ENCODE data around the gene PLXNA2.
A peak's percentile ranks its signal among the peaks of the same experiment; 100 is the strongest.

PLXNA2 gene

DNA sequence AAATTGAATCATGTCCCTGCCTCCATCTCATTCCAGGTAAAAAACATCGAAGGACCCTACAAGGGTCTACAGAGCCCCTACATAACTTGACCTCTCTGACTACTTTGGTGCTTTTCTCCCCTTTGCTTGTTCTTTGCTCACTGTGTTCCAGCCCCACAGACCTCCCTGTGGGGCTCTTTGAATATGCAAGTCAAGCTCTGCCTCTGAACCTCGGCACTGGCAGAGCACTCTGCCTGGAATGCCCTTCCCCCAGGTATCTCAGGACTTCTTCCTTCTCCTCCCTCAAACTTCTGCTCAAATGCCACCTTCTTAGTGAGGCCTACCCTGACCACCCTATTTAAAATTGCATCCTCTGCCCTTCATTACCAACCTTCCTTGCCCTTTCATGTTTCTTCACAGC is 245.5 kb downstream of the PLXNA2 start:
- CTCF ChIA-PET: interaction anchor here (1.0 to 1.7 kb wide), 7 partner anchors 8 to 168 kb away, joined by 3 to 9 read pairs (median 4); no protein-coding TSS in a partner anchor

DNA sequence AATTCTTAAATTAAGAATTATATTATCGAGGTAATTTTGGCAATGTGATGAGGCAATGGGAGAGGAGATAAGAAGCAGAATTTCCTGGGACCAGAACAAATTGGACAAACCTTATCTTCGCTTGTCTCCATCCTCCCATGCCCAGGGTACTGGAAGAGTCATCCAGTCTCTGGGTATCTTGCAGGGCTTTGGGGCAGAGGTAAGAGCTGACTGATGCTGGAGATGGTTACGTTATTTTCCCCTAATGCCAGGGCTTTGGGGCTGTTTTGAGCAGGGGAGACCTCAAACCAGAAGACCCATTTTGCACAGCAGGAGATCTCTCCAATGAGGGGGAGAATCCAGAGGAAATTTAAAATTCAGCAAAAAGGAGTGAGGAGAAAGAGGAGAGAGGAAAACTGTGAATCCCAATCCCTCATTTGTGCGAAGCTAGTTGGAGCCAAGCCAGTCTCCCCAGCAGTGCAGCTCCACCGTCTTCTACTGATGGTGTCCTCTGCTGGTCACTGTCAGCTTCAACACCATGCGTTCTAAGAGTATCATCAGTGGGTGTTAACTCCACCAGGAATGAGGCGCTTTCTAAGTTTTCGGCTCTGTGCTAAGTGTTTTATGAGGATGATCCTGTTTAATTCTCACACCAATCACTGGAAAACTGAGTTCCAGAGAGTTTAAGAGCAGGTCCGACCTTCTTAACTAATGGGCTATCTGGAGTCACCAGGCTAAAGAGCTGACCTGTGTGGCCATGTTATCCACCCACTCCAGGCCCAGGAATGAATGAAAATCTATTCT is 246.5 kb downstream of the PLXNA2 start:
- POLR2A ChIA-PET: no interaction called here
- Histone ChIP-seq H3K9me3 (ENCODE audit: control extremely low read depth in 1 of 5, control insufficient read depth in 4 of 5, insufficient read depth in 2 of 5, low read depth in 1 of 5, low read length in 4 of 5) (peaks cover 0 to 10% (median 0%) of the 10 kb centered on the region in 5 experiments), H3K27ac (ENCODE audit: insufficient read depth in 1 of 2, low read depth in 1 of 2, low read length in 2 of 2, poor library complexity in 1 of 2, severe bottlenecking in 2 of 2) (no peak overlapping the region), H3K36me3 (ENCODE audit: control insufficient read depth in 4 of 4, insufficient read depth in 4 of 4, low read length in 3 of 4) (no peaks in the 10 kb centered on the region), H3K4me1 (ENCODE audit: control extremely low read depth in 1 of 4, control insufficient read depth in 4 of 4, insufficient read depth in 4 of 4, low read length in 3 of 4) (peaks cover 0 to 8% (median 2%) of the 10 kb centered on the region in 4 experiments), H3K27me3 (replicated peaks in 2 of 5; ENCODE audit: control insufficient read depth in 4 of 5, insufficient read depth in 5 of 5, low read length in 4 of 5) (no peaks in the 10 kb centered on the region), H3K4me3 (ENCODE audit: control insufficient read depth in 1 of 7, extremely low read depth in 1 of 7, insufficient read depth in 4 of 7, low read depth in 2 of 7, low read length in 6 of 7) (peak overlapping the region in 2 of 7 experiments; percentile 6 to 35)
- CTCF ChIA-PET: interaction anchor here (0.7 to 1.7 kb wide), 14 partner anchors 9 to 200 kb away, joined by 3 to 9 read pairs (median 3); no protein-coding TSS in a partner anchor
- peak; percentile 57 to 68 (median 57) for DNase-seq
- 53% methylated on average over 5 of the region's 9 CpGs for WGBS (ENCODE audit: insufficient coverage)

More for the DNA sequence above, 245.5 kb downstream of the PLXNA2 start:
- 100% methylated on average over 2 of the region's 2 CpGs for WGBS (ENCODE audit: insufficient coverage)
- H3K27me3 ChIP-seq (replicated peaks in 2 of 5; ENCODE audit: control insufficient read depth in 4 of 5, insufficient read depth in 5 of 5, low read length in 4 of 5): no peaks in the 10 kb centered on the region
- H3K36me3 ChIP-seq (ENCODE audit: control insufficient read depth in 4 of 4, insufficient read depth in 4 of 4, low read length in 3 of 4): no peaks in the 10 kb centered on the region
- no peak overlapping the region for H3K4me3 ChIP-seq (ENCODE audit: control insufficient read depth in 1 of 7, extremely low read depth in 1 of 7, insufficient read depth in 4 of 7, low read depth in 2 of 7, low read length in 6 of 7)
- peaks cover 0 to 10% (median 0%) of the 10 kb centered on the region in 5 experiments for H3K9me3 ChIP-seq (ENCODE audit: control extremely low read depth in 1 of 5, control insufficient read depth in 4 of 5, insufficient read depth in 2 of 5, low read depth in 1 of 5, low read length in 4 of 5)
- POLR2A ChIA-PET: no interaction called here
- H3K4me1 ChIP-seq (ENCODE audit: control extremely low read depth in 1 of 4, control insufficient read depth in 4 of 4, insufficient read depth in 4 of 4, low read length in 3 of 4): peaks cover 0 to 8% (median 2%) of the 10 kb centered on the region in 4 experiments
- H3K27ac ChIP-seq (ENCODE audit: insufficient read depth in 1 of 2, low read depth in 1 of 2, low read length in 2 of 2, poor library complexity in 1 of 2, severe bottlenecking in 2 of 2): no peak overlapping the region
- DNase-seq: no peak

DNA sequence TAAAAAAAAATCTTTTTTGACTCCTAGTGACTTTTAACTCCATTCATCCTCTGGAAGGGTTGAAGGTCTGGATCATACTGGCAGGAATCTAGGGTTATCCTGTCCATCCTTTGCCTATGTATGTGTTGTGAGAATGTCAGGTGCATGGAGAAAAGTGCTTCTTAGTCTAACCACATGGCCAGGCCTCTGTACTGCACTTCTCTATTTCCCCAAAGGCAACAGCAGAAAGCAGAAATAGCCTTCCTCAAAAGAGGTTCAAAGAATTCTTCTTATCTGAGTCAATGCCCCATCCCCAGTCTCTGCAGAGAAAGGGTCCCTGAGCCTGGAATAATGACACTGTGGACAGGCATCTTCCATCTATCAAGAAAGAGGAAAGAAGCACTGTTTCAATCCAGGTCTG is 247.5 kb downstream of the PLXNA2 start:
- CTCF ChIA-PET: interaction anchor here (1.2 to 1.7 kb wide), 6 partner anchors 10 to 167 kb away, joined by 4 to 6 read pairs (median 4); no protein-coding TSS in a partner anchor
- Histone ChIP-seq H3K9me3 (ENCODE audit: control extremely low read depth in 1 of 5, control insufficient read depth in 4 of 5, insufficient read depth in 2 of 5, low read depth in 1 of 5, low read length in 4 of 5) (peaks cover 0 to 10% (median 0%) of the 10 kb centered on the region in 5 experiments), H3K27me3 (replicated peaks in 2 of 5; ENCODE audit: control insufficient read depth in 4 of 5, insufficient read depth in 5 of 5, low read length in 4 of 5) (no peaks in the 10 kb centered on the region), H3K4me1 (ENCODE audit: control extremely low read depth in 1 of 4, control insufficient read depth in 4 of 4, insufficient read depth in 4 of 4, low read length in 3 of 4) (peaks cover 0 to 8% (median 2%) of the 10 kb centered on the region in 4 experiments), H3K36me3 (ENCODE audit: control insufficient read depth in 4 of 4, insufficient read depth in 4 of 4, low read length in 3 of 4) (no peaks in the 10 kb centered on the region), H3K27ac (ENCODE audit: insufficient read depth in 1 of 2, low read depth in 1 of 2, low read length in 2 of 2, poor library complexity in 1 of 2, severe bottlenecking in 2 of 2) (no peak overlapping the region), H3K4me3 (ENCODE audit: control insufficient read depth in 1 of 7, extremely low read depth in 1 of 7, insufficient read depth in 4 of 7, low read depth in 2 of 7, low read length in 6 of 7) (no peak overlapping the region)
- DNase-seq: peak in 2 of 3 donors; percentile 48 to 65
- POLR2A ChIA-PET: no interaction called here

DNA sequence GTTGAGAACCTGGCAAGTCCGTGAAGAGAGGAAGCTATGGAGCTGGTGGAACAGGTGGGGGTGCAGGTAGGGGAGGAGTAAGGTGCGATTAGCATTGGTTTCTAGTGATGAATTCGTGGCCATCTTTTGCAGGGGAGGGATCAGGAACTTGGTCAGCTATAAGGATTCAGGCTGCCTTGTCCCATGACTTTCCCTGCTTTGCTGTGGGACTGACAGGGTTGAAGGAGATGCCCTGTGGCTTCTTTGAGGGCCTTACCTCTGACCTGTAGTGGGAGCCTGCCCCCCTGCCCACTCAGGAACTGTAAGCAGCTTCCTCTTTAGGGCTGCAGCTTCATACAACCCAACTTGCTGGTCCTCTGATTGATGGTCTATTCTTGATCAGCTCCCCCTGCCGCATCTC is 248.6 kb downstream of the PLXNA2 start:
- Histone ChIP-seq H3K4me1 (ENCODE audit: control extremely low read depth in 1 of 4, control insufficient read depth in 4 of 4, insufficient read depth in 4 of 4, low read length in 3 of 4) (peaks cover 0 to 8% (median 2%) of the 10 kb centered on the region in 4 experiments), H3K4me3 (ENCODE audit: control insufficient read depth in 1 of 7, extremely low read depth in 1 of 7, insufficient read depth in 4 of 7, low read depth in 2 of 7, low read length in 6 of 7) (no peak overlapping the region), H3K9me3 (ENCODE audit: control extremely low read depth in 1 of 5, control insufficient read depth in 4 of 5, insufficient read depth in 2 of 5, low read depth in 1 of 5, low read length in 4 of 5) (peaks cover 0 to 2% (median 0%) of the 10 kb centered on the region in 5 experiments), H3K27me3 (replicated peaks in 2 of 5; ENCODE audit: control insufficient read depth in 4 of 5, insufficient read depth in 5 of 5, low read length in 4 of 5) (no peaks in the 10 kb centered on the region), H3K27ac (ENCODE audit: insufficient read depth in 1 of 2, low read depth in 1 of 2, low read length in 2 of 2, poor library complexity in 1 of 2, severe bottlenecking in 2 of 2) (no peak overlapping the region), H3K36me3 (ENCODE audit: control insufficient read depth in 4 of 4, insufficient read depth in 4 of 4, low read length in 3 of 4) (no peaks in the 10 kb centered on the region)
- CTCF ChIA-PET: interaction anchor here (0.8 to 1.7 kb wide), 11 partner anchors 11 to 172 kb away, joined by 3 to 6 read pairs (median 4); no protein-coding TSS in a partner anchor
- POLR2A ChIA-PET: no interaction called here
- DNase-seq: no peak
- 100% methylated on average over 4 of the region's 4 CpGs for WGBS (ENCODE audit: insufficient coverage)

DNA sequence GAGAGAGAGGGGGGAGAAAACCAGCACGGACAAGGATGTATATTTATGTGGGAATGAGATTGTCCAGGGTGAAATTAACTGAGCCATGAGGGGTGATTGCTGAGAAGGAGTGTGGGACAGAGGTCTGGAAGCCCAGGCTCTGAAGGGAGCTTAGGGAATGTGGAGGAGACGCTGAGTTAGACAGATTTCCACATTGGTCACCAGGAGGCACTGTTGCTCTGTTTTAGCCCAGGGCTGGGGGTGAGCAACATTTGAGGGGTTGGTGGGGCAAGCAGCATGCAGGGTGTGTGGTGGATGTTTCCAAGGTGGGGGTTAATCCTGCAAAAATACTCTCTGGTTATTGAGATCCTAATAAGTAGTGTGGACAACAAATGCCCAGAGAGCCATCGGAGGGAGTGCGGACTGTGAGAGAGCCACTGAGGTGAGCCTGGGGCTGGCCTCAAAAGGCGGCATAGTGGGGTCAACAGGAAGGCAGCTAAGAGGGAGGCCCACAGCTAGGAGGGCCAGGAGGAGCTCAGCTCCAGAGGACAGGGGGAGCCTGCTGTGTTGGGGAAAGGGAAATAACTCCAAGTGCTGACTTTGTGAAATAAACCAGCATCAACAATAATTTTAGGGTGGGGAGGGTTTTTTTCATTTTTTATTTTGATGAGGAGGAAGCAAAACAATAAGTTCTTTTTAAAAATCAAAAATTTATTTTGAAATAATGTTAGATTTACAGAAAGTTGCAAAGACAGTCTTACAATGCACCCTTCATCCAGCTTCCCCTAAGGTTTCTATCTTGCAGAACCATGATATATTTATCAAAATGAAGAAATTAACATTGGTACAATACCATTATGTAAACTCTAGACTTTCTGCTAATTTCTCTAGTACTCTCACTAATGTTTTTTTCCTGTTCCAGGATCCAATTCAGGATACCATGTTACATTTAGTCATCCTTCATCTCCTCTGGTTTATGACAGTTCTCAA is 250.4 kb downstream of the PLXNA2 start:
- H3K9me3 ChIP-seq (ENCODE audit: control extremely low read depth in 1 of 5, control insufficient read depth in 4 of 5, insufficient read depth in 2 of 5, low read depth in 1 of 5, low read length in 4 of 5): no peaks in the 10 kb centered on the region
- peaks cover 0 to 8% (median 2%) of the 10 kb centered on the region in 4 experiments for H3K4me1 ChIP-seq (ENCODE audit: control extremely low read depth in 1 of 4, control insufficient read depth in 4 of 4, insufficient read depth in 4 of 4, low read length in 3 of 4)
- H3K36me3 ChIP-seq (ENCODE audit: control insufficient read depth in 4 of 4, insufficient read depth in 4 of 4, low read length in 3 of 4): no peaks in the 10 kb centered on the region
- no peak overlapping the region for H3K27ac ChIP-seq (ENCODE audit: insufficient read depth in 1 of 2, low read depth in 1 of 2, low read length in 2 of 2, poor library complexity in 1 of 2, severe bottlenecking in 2 of 2)
- no peak overlapping the region for H3K4me3 ChIP-seq (ENCODE audit: control insufficient read depth in 1 of 7, extremely low read depth in 1 of 7, insufficient read depth in 4 of 7, low read depth in 2 of 7, low read length in 6 of 7)
- H3K27me3 ChIP-seq (replicated peaks in 2 of 5; ENCODE audit: control insufficient read depth in 4 of 5, insufficient read depth in 5 of 5, low read length in 4 of 5): no peaks in the 10 kb centered on the region
- DNase-seq: peak in 1 of 3 donors; percentile 15
- CTCF ChIA-PET: interaction anchor here (0.9 to 1.8 kb wide), 5 partner anchors 9 to 100 kb away, joined by 3 to 4 read pairs (median 4); no protein-coding TSS in a partner anchor
- POLR2A ChIA-PET: no interaction called here
- 99% methylated on average over 5 of the region's 5 CpGs for WGBS (ENCODE audit: insufficient coverage)

DNA sequence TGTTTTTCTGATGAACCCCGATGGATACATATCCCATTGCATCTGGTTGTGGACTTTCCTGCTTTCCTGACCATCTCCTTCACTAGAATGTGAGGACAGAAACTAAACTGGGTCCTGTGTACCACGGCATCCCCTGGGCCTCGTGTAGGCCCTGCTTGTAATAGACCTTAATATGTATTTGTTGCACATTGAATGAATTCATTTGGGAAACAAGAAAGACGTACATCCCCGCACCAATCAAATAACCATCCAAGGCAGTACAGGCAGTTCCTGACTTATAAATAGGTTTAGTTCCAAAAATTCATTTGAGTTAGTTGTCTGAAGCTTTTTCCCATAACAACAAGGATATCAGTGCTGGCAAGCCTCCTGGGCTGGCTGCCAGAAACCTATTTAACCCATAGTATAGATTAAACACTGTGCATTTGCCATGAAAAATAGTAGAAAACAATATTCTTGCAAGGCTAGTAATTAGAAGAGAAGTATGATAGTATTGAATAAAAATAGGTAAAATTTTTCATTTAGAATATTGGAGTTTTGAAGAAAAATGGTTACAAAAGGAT is 251.4 kb downstream of the PLXNA2 start:
- H3K36me3 ChIP-seq (ENCODE audit: control insufficient read depth in 4 of 4, insufficient read depth in 4 of 4, low read length in 3 of 4): no peaks in the 10 kb centered on the region
- H3K27me3 ChIP-seq (replicated peaks in 2 of 5; ENCODE audit: control insufficient read depth in 4 of 5, insufficient read depth in 5 of 5, low read length in 4 of 5): no peaks in the 10 kb centered on the region
- CTCF ChIA-PET: interaction anchor here (0.9 to 1.8 kb wide), 3 partner anchors 10 to 101 kb away, joined by 3 to 4 read pairs (median 4); no protein-coding TSS in a partner anchor
- POLR2A ChIA-PET: no interaction called here
- 89% methylated on average over 1 of the region's 5 CpGs for WGBS (ENCODE audit: insufficient coverage)
- no peak overlapping the region for H3K27ac ChIP-seq (ENCODE audit: insufficient read depth in 1 of 2, low read depth in 1 of 2, low read length in 2 of 2, poor library complexity in 1 of 2, severe bottlenecking in 2 of 2)
- no peak overlapping the region for H3K4me3 ChIP-seq (ENCODE audit: control insufficient read depth in 1 of 7, extremely low read depth in 1 of 7, insufficient read depth in 4 of 7, low read depth in 2 of 7, low read length in 6 of 7)
- peaks cover 0 to 6% (median 2%) of the 10 kb centered on the region in 4 experiments for H3K4me1 ChIP-seq (ENCODE audit: control extremely low read depth in 1 of 4, control insufficient read depth in 4 of 4, insufficient read depth in 4 of 4, low read length in 3 of 4)
- H3K9me3 ChIP-seq (ENCODE audit: control extremely low read depth in 1 of 5, control insufficient read depth in 4 of 5, insufficient read depth in 2 of 5, low read depth in 1 of 5, low read length in 4 of 5): no peaks in the 10 kb centered on the region
- DNase-seq: no peak

Data from common myeloid progenitor, CD34-positive (primary cell).